GM18505 (cell line): ENCODE results near the gene HIF1A.
A peak's percentile ranks its signal among the peaks of the same experiment; 100 is the strongest.

Experiments used
- ATAC-seq: cut with Tn5 transposase; IDR thresholded peaks from one replicate; pipeline ENCODE4 v1.9.1; 2021; ENCODE audit not compliant: unreplicated experiment
- POLR2A ChIP-seq: IDR thresholded peaks from 4 replicates; pipeline ENCODE4 v1.6.1; 2011; ENCODE audit warnings: borderline replicate concordance; ENCODE audit not compliant: insufficient read depth, insufficient read length; ENCODE audit errors: extremely low read depth

HIF1A gene

DNA sequence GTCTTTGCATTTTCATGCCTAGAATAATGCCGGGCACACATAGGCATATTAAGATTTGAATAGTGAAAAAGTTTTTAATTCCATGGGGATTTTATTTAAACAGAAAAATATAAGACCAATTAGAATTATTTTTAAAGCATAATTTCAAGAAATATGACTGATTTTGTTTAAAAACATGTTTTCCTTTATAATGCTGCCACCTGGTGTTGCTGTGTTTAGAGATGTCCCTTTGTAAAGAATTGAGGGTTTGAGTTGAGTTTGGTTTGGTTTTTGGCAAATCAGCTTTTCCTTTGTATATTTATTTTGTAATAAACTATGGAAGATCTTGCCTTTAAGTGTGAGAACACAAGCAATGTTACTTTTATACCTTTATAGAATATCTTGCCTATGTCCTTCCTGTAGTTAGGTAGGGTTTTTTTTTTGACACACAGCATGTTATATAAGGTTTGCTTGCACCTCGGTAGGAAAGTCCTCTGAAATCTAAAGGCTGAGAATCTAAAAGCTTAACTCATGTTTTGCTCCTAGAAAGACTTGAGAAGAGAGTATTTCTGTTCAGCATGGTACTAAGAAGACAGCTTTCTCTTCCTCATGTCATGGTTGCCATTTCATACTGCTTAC is 35.6 kb downstream of the HIF1A start:
- no peak for ATAC-seq
- TF ChIP-seq POLR2A, result no peak

DNA sequence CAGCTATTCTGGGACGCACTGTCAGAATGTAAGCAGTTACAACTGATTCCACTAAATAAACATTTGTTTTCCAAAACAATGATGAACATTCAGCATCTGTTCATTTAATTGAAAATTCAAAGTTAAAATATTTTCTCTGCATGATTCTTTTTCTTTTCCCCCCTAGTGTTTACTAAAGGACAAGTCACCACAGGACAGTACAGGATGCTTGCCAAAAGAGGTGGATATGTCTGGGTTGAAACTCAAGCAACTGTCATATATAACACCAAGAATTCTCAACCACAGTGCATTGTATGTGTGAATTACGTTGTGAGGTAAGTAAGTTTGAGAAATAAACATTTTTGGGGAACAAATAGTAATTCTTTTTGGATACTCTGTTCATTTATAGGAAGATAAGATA is 38.7 kb downstream of the HIF1A start:
- no peak for ATAC-seq
- TF ChIP-seq POLR2A, result no peak

DNA sequence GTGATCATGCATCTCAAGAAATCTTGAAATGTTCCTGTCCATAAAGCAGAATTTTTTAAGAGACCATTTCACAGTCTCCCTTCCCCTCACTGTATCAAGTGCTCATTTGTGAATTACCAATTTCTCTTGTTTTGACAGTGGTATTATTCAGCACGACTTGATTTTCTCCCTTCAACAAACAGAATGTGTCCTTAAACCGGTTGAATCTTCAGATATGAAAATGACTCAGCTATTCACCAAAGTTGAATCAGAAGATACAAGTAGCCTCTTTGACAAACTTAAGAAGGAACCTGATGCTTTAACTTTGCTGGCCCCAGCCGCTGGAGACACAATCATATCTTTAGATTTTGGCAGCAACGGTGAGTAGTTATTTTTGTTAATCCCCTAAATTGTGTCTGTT is 41.4 kb downstream of the HIF1A start:
- no peak for TF ChIP-seq POLR2A
- ATAC-seq, result no peak

DNA sequence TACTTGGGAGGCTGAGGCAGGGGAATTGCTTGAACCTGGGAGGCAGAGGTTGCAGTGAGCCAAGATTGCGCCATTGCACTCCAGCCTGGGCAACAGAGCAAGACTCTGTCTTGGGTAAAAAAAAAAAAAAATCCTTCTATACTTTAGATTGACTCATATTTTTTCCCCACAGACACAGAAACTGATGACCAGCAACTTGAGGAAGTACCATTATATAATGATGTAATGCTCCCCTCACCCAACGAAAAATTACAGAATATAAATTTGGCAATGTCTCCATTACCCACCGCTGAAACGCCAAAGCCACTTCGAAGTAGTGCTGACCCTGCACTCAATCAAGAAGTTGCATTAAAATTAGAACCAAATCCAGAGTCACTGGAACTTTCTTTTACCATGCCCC is 42.6 kb downstream of the HIF1A start:
- no peak for ATAC-seq
- TF ChIP-seq POLR2A, result no peak

DNA sequence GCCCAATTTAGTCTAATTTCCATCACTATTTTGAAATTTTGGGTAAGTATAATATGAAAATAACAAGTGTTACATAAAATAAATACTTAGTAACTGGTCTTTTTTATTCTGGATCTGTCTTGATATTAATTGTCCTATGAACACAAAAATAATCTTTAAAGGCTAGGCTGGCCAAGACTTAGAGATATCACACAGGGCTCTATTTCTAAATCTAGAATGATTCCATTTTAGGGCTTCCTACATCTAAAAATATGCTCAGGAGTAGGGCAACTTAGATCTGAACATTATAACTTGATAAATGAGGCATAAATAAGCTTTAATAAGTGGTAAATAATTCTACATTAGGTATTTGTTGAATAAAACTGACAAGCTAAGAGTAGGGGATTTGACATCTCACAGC is 43.8 kb downstream of the HIF1A start:
- no peak for ATAC-seq
- no peak for TF ChIP-seq POLR2A

DNA sequence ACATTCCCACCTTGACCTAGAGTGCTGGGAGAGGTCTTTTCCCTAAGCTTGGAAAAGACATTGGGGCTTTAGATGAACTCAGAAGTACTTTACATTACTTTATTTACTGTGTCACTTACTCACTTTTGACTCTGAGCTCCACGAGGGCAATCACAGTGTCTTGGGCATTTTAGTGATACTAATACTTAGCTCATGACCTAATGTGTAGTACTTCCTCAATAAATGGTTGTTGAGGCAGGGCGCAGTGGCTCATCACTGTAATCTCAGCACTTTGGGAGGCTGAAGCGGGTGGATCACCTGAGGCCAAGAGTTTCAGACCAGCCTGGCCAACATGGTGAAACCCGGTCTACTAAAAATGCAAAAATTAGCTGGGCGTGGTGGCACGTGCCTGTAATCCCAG is 47.1 kb downstream of the HIF1A start:
- ATAC-seq, result no peak
- no peak for TF ChIP-seq POLR2A

DNA sequence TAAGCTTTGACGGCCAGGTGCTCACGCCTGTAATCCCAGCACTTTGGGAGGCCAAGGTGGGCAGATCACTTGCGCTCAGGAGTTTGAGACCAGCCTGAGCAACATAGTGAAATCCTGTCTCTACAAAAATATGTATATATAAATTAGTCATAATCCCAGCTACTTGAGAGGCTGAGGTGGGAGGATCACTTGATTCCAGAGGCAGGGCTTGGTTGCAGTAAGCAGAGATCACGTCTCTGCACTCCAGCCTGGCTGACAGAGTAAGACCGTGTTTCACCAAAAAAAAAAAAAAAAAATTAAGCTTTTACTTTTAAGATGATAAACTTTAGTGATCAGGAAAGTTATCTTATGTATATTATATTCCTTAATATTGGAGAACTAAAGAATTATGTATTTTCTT is 48.9 kb downstream of the HIF1A start:
- no peak for ATAC-seq
- TF ChIP-seq POLR2A, result no peak

DNA sequence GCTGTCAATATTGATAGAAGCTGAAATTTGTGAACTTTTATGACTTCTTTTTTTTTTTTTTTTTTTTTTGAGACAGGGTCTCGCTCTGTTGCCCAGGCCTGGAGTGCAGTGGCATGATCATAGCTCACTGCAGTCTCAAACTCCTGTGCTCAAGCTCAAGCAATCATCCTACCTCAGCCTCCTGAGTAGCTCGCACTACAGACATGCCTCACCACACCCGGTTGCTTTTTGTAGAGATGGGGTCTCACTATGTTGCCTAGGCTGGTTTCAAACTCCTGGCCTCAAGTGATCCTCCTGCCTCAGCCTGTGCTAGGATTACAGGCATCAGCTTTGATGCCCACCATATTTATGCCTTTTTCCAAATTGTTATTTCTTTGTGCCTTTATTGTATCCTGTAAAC is 51.0 kb downstream of the HIF1A start:
- ATAC-seq, result peak; percentile 34

DNA sequence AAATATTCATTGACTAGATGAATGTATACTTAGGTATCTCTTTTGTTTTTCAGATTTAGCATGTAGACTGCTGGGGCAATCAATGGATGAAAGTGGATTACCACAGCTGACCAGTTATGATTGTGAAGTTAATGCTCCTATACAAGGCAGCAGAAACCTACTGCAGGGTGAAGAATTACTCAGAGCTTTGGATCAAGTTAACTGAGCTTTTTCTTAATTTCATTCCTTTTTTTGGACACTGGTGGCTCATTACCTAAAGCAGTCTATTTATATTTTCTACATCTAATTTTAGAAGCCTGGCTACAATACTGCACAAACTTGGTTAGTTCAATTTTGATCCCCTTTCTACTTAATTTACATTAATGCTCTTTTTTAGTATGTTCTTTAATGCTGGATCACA is 51.6 kb downstream of the HIF1A start:
- ATAC-seq, result no peak
- no peak for TF ChIP-seq POLR2A

DNA sequence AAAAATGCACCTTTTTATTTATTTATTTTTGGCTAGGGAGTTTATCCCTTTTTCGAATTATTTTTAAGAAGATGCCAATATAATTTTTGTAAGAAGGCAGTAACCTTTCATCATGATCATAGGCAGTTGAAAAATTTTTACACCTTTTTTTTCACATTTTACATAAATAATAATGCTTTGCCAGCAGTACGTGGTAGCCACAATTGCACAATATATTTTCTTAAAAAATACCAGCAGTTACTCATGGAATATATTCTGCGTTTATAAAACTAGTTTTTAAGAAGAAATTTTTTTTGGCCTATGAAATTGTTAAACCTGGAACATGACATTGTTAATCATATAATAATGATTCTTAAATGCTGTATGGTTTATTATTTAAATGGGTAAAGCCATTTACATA is 52.0 kb downstream of the HIF1A start:
- no peak for ATAC-seq

DNA sequence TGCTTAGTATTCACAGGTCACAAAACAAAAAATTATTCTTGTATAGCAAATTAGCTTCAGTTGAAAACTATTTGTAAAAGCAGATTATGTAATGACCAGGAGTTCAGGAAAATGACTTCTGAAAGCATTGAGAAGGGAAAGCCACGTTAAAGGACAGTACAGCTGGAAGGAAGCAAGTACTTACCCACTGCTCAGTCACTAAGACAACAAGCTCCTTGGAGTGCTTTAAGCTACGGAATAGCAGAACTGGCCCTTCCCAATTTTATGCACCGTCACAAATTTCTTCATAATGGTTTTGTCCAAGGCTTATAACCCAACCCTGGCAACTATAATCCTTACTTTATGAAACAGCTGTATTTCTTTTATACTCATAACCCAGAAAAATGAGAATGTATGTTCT is 54.0 kb downstream of the HIF1A start:
- TF ChIP-seq POLR2A, result no peak
- ATAC-seq, result no peak

More for the DNA sequence above, 52.0 kb downstream of the HIF1A start:
- no peak for TF ChIP-seq POLR2A

DNA sequence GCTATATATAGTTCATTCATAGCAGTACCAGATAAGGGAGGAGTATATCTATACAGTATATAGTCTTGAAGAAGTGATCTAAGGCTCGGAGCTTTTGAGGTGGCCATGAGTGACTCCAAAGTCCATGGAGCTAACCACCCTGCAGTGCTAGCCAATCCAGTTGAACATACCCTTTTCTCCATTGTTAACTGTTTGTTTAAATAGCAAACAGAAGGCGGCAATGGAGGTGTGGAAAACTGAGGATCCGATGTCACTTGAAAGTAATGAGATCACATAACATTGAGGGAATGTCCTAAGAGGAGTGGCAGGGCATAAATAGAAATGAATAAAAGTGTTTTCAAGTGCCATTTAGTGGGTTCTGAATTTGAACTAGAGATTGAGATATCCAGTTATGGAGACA is 54.6 kb downstream of the HIF1A start:
- no peak for TF ChIP-seq POLR2A
- no peak for ATAC-seq

DNA sequence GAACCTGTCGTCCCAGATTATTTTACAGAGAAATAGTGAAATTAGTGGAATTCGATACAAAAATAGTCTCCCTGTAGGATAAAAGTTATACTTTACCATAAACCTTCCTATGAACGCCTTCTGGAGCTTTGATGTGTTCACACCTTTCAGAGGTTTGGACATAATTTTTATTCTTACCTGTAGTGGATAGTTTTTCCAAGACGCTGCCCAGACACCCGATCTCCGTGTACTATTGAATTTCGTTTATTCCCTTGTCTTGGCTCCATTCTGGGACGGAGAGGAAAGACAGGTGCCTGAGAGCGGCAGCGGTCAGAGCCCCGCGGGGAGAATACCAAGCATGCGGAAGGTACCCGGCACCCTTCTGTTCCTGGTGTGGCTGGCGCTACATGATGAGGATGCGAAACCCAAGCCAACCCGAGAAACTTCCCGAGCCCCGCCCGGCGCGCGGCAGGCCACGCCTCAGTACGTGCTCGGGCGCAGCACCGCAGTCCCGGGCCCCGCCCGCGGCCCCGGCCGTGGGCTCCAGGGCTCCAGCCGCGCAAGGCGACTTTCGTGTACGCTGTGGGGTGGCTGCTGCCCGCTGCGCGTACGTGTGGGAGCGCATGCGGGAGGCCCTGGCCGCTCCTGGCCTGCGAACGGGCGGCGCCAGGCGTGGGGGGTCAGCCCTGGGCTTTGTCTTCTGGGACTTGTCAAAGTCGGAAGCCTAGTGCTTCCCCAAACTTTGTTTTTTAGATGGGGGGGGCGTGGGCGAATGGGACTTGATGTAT is 55.6 kb downstream of the HIF1A start:
- peak; percentile 85 for TF ChIP-seq POLR2A
- peak; percentile 89 for ATAC-seq

DNA sequence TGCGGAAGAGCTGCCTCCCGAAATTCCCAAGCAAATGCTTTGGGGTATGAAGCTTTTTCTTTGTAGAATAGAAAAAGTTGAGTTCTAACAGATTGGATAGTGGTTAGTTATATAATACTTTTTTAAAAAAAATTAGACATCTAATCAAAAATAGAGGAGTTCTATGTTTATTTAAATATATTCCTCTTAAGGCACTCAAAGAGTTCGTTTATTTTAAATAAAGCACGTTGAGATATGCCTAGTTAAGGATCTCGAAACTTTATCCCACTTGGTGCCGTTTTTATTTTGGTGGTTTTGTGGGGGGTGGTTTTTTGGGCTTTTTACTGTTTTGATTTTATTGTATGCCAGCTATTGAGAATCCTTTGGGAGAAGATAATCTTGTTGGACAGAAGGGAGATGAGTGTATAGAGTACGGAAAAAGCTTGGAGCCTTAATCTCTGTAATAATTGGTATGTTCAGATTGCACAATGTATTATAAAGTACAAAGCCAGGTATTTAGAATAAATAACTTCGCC is 56.2 kb downstream of the HIF1A start:
- no peak for ATAC-seq
- TF ChIP-seq POLR2A, result no peak
